T1000 (cell line): Measurements from ENCODE around the gene RIPK1.
"Not testable (repeated sequence)": the region's sequence is repeated elsewhere in the genome, so short reads cannot be mapped to it uniquely, and the experiment has no call there.

Source experiments
- DNase-seq: peaks from one replicate; lab custom pipeline; 2025; ENCODE audit warnings: mixed read lengths; lab: John Stamatoyannopoulos, UW

RIPK1 gene

DNA sequence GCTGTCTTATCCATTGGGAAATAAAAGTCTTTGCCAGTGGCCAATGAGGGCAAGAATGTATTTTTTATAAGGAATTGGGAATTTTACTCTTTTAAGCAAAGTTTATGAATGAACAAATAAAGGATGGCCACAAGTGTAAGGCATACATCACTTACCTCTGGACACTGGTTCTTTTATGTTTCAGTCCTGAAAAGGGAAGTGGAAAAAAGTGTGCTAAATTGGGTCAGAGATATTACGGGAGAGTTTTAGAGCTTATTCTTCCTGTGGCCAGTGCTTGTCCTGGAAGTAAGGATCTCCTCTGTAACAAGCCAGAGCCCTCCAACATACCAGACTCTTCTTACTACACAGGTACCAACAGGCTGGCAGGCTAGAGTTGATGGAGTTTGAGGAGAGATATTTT is 22.5 kb upstream of the RIPK1 start:
- DNase-seq = no peak

GRCh38 chr6:3046295-3046694 is 22.0 kb upstream of the RIPK1 start:
- no peak for DNase-seq

DNA sequence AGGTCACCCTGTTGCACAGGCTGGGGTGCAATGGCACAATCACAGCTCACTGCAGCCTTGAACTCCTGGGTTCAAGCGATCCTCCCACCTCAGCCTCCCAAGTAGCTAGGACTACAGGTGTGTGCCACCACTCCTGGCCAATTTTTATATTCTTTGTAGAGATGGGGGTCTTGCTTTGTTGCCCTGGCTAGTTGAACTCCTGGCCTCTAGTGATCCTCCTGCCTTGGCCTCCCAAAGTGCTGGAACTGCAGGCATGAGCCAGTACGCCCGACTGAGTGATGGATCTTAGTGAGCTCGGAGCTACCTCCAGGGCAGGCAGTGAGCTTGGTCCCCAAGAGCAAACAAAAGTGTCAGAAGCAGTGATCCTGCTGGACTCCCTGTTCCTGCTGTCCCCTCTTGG is 20.3 kb upstream of the RIPK1 start:
- DNase-seq = not testable (repeated sequence)

DNA sequence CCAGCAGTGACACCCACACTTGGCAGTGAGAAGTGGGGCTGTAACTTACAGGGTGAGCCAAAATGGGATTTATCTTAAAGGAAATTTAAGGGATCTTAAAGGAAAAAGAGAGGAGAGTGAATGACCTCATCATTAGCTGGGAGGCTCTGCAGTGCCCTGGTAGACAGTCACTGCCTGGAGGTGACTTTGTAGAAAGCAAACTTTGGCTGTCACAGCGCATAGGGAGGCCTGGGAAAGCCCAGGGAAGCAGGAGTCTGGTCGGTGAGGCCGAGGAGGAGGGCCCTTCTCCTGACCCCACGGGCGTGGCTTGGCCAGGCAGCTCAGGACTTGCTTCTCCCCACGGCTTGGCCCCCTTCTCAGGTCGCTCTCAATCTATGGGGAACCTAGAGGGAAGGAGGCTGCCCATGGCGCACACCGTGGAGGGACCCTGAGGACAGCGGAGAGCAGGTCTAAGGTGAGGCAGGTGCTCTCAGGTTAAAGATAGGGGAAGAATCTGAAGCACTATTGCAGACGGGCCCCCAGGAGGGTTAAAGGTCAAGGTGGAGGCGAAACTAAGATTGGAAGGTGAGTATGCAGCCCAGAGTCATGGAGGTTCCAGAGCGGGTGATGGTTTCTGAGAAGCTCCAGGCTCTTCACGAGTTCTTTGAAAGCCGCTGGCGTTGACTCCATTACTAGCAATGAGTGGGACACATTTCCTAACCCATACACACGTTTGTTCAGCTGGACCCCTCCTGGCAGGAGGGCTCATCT is 15.6 kb upstream of the RIPK1 start:
- DNase-seq = no peak

DNA sequence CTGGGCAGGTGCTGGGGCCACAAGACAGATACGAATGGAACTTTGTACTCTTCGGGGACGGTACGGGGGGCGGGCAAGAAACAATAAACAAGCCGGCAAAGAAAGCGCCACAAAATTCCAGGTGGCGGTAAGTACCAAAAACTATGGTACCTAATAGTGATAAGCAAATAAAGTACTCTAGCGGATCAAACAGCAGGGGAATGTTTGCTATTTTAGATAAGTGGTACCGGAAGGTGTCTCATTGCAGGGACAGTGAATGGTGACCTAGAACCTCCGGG is 15.1 kb upstream of the RIPK1 start:
- no peak for DNase-seq

DNA sequence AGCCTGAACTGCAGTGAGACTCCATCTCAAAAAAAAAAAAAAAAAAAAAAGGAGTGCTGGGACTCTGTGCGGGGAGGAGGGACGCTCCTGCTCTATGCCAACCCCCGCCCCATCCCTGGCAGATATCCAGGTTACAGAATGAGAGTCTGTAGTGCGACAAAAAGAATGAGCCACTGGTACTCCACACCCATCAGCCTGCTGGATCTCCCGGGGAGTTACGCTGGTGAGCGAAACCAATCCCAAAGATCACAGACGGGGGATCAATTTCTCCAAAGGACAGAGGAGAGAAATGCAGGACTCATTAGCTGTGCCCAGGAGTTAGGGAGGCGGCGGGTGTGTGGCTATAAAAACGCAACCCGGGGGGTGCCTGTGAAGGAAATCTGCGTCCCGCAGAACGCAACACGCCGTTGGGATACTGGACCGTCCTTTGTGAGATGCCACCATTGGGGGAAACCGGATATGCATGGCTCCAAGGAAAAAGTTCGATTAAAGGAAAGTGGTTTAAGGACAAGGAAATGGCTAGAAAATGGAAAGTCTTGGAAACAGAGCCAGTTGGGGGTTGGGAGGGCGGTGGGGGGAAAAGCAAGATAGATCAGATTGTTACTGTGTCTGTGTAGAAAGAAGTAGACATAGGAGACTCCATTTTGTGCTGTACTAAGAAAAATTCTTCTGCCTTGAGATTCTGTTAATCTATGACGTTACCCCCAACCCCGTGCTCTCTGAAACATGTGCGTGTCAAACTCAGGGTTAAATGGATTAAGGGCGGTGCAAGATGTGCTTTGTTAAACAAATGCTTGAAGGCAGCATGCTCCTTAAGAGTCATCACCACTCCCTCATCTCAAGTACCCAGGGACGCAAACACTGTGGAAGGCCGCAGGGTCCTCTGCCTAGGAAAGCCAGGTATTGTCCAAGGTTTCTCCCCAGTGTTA is 13.8 kb upstream of the RIPK1 start:
- not testable (repeated sequence) for DNase-seq

GRCh38 chr6:3055158-3055499 is 13.2 kb upstream of the RIPK1 start:
- not testable (repeated sequence) for DNase-seq

- no peak for DNase-seq
Measured at GRCh38 chr6:3057063-3057770, 11.1 kb upstream of the RIPK1 start.

GRCh38 chr6:3058957-3059356 is 9.3 kb upstream of the RIPK1 start:
- no peak for DNase-seq

- not testable (repeated sequence) for DNase-seq
Measured at GRCh38 chr6:3060092-3060491, 8.2 kb upstream of the RIPK1 start.

DNA sequence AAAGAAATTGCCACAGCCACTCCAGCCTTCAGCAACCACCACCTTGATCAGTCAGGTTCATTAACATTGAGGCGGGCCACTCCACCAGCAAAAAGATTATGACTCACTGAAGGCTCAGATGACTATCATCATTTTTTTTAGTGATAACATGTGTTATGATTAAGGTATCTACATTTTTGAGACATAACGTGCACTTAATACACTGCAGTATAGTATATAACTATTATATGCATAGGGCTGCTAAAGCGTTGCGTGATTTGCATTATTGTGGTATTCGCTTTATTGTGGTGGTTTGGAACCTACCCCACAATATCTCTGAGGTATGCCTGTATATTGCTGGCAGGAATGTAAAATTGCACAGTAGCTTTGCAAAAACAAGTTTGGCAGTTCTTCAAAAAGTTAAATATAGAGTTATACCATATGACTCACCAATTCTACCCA is 6.8 kb upstream of the RIPK1 start:
- no peak for DNase-seq

DNA sequence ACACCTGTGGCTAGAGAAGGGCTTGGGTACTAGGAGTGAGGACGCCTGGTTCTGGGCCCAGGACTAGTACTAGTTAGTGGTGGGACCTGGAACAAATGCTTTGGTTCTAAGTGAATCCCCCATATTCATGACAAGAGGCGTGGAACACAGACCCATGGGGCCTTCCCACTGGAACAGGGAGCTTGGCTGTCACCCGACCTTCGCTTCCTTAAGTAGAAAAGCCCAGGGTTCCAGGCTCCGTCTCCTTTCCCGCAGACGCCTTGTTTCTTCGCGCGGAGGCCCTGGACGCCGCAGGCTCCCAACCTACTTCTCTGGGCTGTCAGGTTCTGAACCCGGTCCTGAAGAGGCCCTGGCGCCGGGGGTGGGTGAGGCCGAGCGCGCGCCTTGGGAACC is 5.0 kb upstream of the RIPK1 start:
- not testable (repeated sequence) for DNase-seq

DNA sequence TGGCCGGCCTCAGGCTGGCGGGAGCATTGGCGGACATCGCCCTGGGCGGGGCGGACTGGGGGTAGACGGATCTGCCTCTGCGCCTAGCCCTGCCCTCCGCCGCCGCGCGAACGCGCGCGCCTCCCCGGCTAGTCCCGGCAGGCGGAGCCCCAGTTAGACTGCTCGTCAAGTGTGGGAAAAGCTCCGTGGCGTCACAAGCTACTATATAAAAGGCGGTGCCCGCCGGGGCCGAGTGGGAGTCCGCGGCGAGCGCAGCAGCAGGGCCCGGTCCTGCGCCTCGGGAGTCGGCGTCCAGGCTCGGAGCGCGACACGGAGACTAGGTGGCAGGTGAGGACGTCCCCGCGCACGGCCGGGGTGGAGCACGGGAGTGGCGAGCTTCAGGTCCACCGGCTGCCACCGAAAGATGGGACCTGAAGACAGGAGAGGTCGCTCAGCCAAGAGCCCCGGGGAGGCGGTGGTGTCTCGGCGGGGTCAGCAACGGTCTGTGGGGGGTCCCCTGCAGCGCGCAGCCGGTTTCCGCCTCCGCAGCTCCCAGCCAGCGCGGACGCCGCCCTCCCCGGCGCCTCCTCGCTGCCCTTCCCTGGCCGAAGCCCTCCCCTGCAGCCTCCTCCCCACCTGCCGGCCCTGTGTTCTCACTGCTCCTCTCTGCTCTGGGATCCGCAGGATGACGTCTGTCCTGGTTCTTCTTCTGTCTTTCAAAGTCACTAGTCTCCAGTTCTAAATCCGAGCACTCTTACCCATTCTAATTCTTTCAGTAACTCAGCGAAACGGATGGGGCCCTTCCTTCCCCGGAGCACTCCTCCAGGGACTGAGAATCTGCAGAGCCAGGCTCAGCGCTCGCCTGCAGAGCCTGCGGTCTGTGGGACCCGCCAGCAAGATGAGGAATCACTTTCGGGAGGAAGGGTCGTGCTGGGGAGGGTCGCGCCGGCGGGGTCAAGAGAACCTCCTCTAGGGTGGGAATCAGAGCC is 4.3 kb upstream of the RIPK1 start:
- DNase-seq = peak; percentile 82

DNA sequence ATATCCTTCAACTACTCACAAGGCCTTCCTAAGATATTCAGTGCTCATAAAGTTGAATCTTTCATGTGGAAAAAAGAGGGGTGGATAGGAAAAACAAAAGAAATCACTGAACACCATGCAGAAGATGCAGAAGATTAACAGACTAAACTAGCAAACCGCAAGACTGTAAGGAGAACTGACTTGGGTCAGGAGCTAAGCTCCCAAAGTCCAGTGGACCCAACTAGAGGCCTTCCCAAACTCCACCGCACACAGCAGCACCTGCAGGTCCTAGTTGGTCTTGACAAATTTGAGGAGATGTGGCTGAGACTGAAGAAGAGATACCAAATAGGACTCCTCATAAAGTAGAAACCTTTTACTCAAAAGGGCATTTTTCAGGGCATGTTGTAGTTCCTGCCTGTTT is 3.3 kb downstream of the RIPK1 start:
- no peak for DNase-seq

GRCh38 chr6:3072798-3073197 is 4.5 kb downstream of the RIPK1 start:
- no peak for DNase-seq

GRCh38 chr6:3073382-3073781 is 5.1 kb downstream of the RIPK1 start:
- DNase-seq = no peak

- DNase-seq = no peak
Measured at GRCh38 chr6:3075772-3076113, 7.4 kb downstream of the RIPK1 start.

GRCh38 chr6:3076320-3076719 is 8.0 kb downstream of the RIPK1 start:
- no peak for DNase-seq

- DNase-seq = no peak
Measured at GRCh38 chr6:3077430-3077829, 9.1 kb downstream of the RIPK1 start.

DNA sequence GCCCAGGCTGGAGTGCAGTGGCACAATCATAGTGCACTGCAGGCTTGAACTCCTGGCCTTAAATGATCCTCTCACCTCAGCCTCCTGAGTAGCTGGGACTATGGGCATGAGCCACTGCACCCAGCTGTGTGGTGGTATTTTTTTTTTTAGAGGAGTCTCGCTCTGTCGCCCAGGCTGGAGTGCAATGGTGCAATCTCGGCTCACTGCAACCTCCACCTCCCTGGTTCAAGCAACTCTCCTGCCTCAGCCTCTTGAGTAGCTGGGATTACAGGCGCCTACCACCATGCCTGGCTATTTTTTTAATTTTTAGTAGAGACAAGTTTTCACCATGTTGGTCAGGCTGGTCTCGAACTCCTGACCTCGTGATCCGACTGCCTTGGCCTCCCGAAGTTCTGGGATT is 10.7 kb downstream of the RIPK1 start:
- DNase-seq = not testable (repeated sequence)

DNA sequence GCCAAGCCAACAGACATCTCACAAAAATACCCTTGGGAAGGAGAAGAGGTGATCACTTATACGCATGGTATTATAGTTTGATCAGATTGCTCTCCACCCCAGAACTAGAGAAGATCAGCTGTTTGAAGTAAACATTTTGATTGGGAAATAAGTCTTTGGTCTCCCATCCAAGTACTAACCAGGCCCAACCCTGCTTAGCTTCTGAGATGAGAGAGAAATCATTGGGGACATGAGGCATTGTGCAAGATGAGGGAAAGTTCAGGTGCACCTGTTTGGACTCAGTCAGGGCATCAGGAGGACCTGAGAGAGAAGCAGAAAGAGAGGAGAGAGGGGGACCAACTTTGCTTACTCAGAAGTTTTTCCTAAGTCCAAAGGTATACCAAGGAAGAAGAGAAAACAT is 11.4 kb downstream of the RIPK1 start:
- no peak for DNase-seq

DNA sequence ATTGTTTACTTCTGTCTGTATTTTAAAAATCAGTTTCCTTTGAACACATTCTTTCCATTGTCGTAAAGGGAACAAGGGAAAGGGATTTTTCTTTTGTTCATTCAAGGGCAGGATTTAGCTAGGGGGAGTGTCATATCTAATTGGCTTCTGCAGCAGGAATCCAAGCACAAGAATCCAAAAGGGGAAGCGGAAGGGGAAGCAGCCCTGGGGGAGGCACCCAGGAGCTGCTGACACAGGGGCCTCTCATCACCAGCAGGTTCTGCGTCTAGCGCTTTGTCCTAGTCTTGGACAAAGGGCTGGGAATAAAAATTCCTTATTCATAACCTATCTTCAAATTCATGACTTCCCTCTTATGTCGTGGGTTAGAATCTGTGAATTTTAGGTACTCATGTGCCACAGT is 13.7 kb downstream of the RIPK1 start:
- no peak for DNase-seq
